Measurements from ENCODE around the gene SHOX.

GRCh38 chrX:630007-630611 lies 482 bp upstream of the SHOX start:
- TF ChIP-seq, protein P1, sequence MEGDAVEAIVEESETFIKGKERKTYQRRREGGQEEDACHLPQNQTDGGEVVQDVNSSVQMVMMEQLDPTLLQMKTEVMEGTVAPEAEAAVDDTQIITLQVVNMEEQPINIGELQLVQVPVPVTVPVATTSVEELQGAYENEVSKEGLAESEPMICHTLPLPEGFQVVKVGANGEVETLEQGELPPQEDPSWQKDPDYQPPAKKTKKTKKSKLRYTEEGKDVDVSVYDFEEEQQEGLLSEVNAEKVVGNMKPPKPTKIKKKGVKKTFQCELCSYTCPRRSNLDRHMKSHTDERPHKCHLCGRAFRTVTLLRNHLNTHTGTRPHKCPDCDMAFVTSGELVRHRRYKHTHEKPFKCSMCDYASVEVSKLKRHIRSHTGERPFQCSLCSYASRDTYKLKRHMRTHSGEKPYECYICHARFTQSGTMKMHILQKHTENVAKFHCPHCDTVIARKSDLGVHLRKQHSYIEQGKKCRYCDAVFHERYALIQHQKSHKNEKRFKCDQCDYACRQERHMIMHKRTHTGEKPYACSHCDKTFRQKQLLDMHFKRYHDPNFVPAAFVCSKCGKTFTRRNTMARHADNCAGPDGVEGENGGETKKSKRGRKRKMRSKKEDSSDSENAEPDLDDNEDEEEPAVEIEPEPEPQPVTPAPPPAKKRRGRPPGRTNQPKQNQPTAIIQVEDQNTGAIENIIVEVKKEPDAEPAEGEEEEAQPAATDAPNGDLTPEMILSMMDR (IDR thresholded peaks at IDR 0.05): no peak
- no peak for TF ChIP-seq ZFX (IDR thresholded peaks at IDR 0.05; ENCODE audit: borderline replicate concordance)
